Mucosa of descending colon (tissue), 3 donors: Measurements from ENCODE around the gene TNNC1. TPM values are rescaled to one million over a fixed set of nuclear protein-coding genes. Genes with fewer than 3 reads are reported as not detected.

ENCODE experiments used
- ATAC-seq: fragments of 200-7000 bp; cut with Tn5 transposase; one replicate; pipeline ENCODE4 v1.9.1; 2020; ENCODE audit warnings: mild to moderate bottlenecking, moderate library complexity
- DNase-seq, 3 donors: peaks; one replicate each; pipeline ENCODE4 v3.0.0-alpha.2; 2020
- H3K36me3 ChIP-seq: fragments of 200-600 bp; one replicate; pipeline ENCODE4 v1.8.0; 2021; ENCODE audit warnings: low read depth, mild to moderate bottlenecking
- H3K4me1 ChIP-seq: fragments of 200-600 bp; one replicate; pipeline ENCODE4 v1.8.0; 2021; ENCODE audit warnings: low read depth, mild to moderate bottlenecking
- H3K4me3 ChIP-seq: fragments of 200-600 bp; one replicate; pipeline ENCODE4 v1.8.0; 2021; ENCODE audit warnings: mild to moderate bottlenecking
- H3K9me3 ChIP-seq: fragments of 200-600 bp; one replicate; pipeline ENCODE4 v1.8.0; 2021; ENCODE audit warnings: mild to moderate bottlenecking
- intact Hi-C, 2 donors: fragments of 100-400 bp; cut with DNase I in 1 of 2; cut with micrococcal nuclease in 1 of 2; formaldehyde crosslinking; loops; one replicate each; pipeline versions ENCODE4 v1.11.0 to v1.11.1; 2022; cut with DNase I, micrococcal nuclease
- total RNA-seq, 3 donors: library from RNA; stranded (reverse); fragmentation: NEBNext Ultra II Directional in 2 of 3; extraction: Animal tissue kit (Norgen Biotek cat#: 25700) in 2 of 3; gene quantifications; one replicate each; pipeline versions ENCODE4 v1.2.1 to v1.2.4, GENCODE V29; 2021 to 2023
- TF ChIP-seq, protein P1 (sequence below): fragments of 200-600 bp; IDR thresholded peaks from one replicate; pipeline ENCODE4 v1.8.0; 2022; ENCODE audit warnings: antibody characterized with exemption, mild to moderate bottlenecking
- donor health status: DM: no; HTN: no; CAD: no; lungs with moderate emphysema.
- donor health status: DM: no; HTN: no; CAD: no.
- donor health status: DM: no; HTN: yes; CAD: no.

Gene TNNC1
- total RNA-seq, 3 donors from 2014 or later = 0.60 to 6.3 (median 2.5) TPM

DNA sequence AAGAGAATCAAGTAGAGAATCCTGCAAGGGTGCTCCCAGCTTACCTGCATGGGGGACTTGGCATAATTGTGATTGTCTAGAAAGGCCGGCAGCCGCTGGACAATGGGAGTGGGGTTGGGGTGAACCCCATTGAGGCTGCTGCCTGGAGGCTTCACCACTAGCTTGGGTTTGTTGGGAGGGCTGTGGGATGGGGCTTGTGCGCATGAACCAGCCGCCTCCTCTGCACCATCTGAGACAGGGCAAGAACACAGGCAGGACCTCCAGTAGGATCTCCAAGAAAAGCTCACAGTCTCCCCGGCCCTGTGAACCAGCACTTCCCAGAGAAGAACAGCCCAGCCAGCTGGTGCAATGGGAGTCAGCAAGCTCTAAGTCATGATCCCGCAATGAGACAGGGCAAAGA, 48.8 kb downstream of the TNNC1 start:
- DNase-seq = peak in 2 of 3 donors; percentile 26 to 41
- Histone ChIP-seq H3K4me3 (no peak overlapping the region), H3K36me3 (peaks cover 18% of the 10 kb centered on the region), H3K9me3 (no peaks in the 10 kb centered on the region), H3K4me1 (peaks cover 36% of the 10 kb centered on the region)
- TF ChIP-seq, protein P1, sequence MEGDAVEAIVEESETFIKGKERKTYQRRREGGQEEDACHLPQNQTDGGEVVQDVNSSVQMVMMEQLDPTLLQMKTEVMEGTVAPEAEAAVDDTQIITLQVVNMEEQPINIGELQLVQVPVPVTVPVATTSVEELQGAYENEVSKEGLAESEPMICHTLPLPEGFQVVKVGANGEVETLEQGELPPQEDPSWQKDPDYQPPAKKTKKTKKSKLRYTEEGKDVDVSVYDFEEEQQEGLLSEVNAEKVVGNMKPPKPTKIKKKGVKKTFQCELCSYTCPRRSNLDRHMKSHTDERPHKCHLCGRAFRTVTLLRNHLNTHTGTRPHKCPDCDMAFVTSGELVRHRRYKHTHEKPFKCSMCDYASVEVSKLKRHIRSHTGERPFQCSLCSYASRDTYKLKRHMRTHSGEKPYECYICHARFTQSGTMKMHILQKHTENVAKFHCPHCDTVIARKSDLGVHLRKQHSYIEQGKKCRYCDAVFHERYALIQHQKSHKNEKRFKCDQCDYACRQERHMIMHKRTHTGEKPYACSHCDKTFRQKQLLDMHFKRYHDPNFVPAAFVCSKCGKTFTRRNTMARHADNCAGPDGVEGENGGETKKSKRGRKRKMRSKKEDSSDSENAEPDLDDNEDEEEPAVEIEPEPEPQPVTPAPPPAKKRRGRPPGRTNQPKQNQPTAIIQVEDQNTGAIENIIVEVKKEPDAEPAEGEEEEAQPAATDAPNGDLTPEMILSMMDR = no peak
- intact Hi-C loops = no loop called here
- ATAC-seq = no peak

DNA sequence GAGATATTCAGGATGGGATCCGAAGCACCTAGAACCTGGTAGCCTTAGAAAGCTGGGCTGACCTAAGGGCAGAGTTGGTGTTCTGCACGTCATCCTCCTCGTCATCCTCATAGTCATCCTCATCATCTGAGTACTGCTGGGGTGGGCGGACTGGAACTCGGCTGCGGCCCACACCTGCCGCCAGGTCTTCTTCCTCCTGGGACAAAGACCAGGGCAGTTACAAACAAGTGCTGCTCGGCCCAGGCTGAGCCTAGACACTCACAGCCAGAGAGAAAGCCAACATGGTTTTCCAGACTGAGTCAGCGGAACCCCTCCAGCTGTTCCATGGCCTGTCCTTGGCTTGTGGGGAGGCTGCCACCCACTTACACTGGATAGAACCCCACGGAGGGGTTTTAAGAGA, 49.5 kb downstream of the TNNC1 start:
- H3K4me1 ChIP-seq = peaks cover 36% of the 10 kb centered on the region
- H3K4me3 ChIP-seq = no peak overlapping the region
- peaks cover 18% of the 10 kb centered on the region for H3K36me3 ChIP-seq
- H3K9me3 ChIP-seq = no peaks in the 10 kb centered on the region
- intact Hi-C loops = no loop called here
- ATAC-seq (no peak), DNase-seq (peak in 1 of 3 donors; percentile 19)
- TF ChIP-seq, protein P1 = no peak

DNA sequence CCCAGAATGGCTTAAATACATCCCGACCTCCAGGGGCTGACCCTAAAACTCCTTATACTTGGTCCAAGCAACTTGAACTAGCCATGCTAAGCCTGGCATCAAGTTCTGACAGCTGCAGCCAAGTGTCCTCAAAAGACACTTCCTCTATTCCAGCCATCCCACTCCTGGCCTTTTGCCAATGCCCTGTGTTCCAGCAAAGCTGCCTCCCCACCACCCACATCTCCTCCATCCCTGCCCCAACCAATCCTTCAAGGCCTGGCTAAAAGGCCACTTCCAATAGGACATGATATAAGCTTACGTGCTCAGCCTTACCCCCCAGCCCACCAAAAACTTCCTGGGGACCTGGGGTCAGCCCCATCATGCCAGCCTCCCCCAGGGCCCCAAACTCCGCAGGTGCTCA, 49.9 kb downstream of the TNNC1 start:
- no peak for ATAC-seq
- DNase-seq = peak in 2 of 3 donors; percentile 16 to 38
- no peak overlapping the region for H3K4me3 ChIP-seq
- H3K36me3 ChIP-seq = peaks cover 18% of the 10 kb centered on the region
- H3K4me1 ChIP-seq = peaks cover 32% of the 10 kb centered on the region
- intact Hi-C loops = no loop called here
- no peaks in the 10 kb centered on the region for H3K9me3 ChIP-seq
- TF ChIP-seq, protein P1 = no peak

DNA sequence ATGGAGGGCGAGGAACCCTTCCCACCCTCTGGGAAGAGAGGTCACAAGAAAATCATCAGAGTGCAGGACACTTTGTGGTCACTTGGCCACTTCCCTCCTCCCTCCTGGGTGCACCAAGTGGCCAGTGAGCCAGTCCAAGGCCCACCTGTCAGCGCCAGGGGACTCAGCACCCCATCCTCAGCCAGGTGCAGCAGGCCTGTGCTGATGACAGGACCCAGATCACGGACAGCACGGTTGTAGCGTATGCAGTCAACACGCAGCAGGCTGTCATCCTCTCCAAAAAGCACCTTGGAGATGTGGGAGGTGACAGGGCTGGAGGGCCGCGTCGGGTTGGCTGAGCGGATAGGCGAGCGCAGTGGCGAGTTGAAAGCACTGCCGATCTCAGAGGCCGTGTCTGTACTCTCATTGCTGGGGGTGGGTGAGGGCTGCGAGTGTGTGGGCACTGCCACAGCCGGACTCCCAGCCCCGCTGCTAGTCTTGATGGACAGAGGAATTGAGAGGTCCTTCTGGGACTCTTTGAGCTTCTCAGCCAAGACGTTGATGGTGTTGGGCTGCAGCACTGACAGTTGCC, 50.5 kb downstream of the TNNC1 start:
- H3K36me3 ChIP-seq = peaks cover 18% of the 10 kb centered on the region
- TF ChIP-seq, protein P1 = no peak
- DNase-seq = peak in 2 of 3 donors; percentile 17 to 40

DNA sequence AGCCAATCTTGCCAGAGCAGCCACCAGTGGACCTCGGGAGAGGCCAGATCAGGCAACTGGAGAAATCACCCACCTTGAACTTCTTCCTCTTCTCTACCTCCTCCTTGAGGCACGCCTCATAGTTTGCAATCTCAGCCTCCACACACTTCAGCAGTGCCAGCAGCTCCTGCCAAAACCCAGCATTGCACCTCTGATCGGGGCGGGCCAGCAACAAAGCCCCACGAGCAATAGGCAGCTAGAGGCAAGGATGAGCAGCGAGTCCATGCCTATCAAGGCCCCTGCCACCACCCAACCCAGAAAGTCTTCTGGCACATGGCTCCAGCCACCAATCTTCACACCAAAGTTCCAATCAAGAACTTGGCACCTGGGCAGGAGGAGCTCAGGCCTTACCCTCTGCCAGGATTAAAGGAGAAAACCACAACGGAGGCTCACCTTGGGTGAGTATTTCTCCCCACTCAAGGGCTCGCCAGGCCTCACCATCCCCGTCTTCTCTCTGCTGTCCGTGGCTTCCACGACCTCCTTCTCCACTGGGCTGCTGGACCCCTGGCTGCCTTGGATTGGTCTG, 51.1 kb downstream of the TNNC1 start:
- peaks cover 18% of the 10 kb centered on the region for H3K36me3 ChIP-seq
- no peak overlapping the region for H3K4me3 ChIP-seq
- DNase-seq = peak in 2 of 3 donors; percentile 15 to 18
- H3K9me3 ChIP-seq = no peaks in the 10 kb centered on the region
- H3K4me1 ChIP-seq = peaks cover 23% of the 10 kb centered on the region
- intact Hi-C loops = no loop called here
- ATAC-seq = no peak
- TF ChIP-seq, protein P1 = no peak

More for the DNA sequence above, 50.5 kb downstream of the TNNC1 start:
- no peak overlapping the region for H3K4me3 ChIP-seq
- no peaks in the 10 kb centered on the region for H3K9me3 ChIP-seq
- H3K4me1 ChIP-seq = peaks cover 26% of the 10 kb centered on the region
- ATAC-seq = no peak
- intact Hi-C loops = no loop called here
